IPS-18c (cell line): Measurements from ENCODE around the gene SDC1.
"Not testable (repeated sequence)": the region's sequence is repeated elsewhere in the genome, so short reads cannot be mapped to it uniquely, and the experiment has no call there.

Experiments
- H3K4me3 ChIP-seq: 2 replicates; pipeline ENCODE4 v1.7.0; 2013; ENCODE audit warnings: low read depth, mild to moderate bottlenecking, low read length, moderate library complexity; ENCODE audit not compliant: insufficient read depth
- H3K9me3 ChIP-seq: one replicate; pipeline ENCODE4 v1.6.1; 2013; ENCODE audit warnings: mild to moderate bottlenecking, low read length, moderate library complexity; ENCODE audit not compliant: control insufficient read depth, insufficient read depth

The SDC1 gene

GRCh38 chr2:20224716-20225293 lies at the start of gene SDC1:
SDC1 (minus strand) TSS chr2:20225130; CDS start chr2:20224867, 263 bp downstream.
- Histone ChIP-seq H3K9me3 (no peaks in the 10 kb centered on the region), H3K4me3 (peak within 1 kb of the TSS; percentile 79)

- Histone ChIP-seq H3K9me3 (no peaks in the 10 kb centered on the region), H3K4me3 (no peak overlapping the region)
These were observed 48.1 kb upstream of the SDC1 start for GRCh38 chr2:20273042-20273441.

- not testable (repeated sequence) for H3K4me3 ChIP-seq
These were observed 43.4 kb upstream of the SDC1 start for GRCh38 chr2:20268317-20268716.

GRCh38 chr2:20267529-20267928 lies 42.6 kb upstream of the SDC1 start:
- Histone ChIP-seq H3K9me3 (no peaks in the 10 kb centered on the region), H3K4me3 (no peak overlapping the region)

More at GRCh38 chr2:20268317-20268716, 43.4 kb upstream of the SDC1 start:
- H3K9me3 ChIP-seq: not testable (repeated sequence)

GRCh38 chr2:20264629-20265028 lies 39.7 kb upstream of the SDC1 start:
- no peak overlapping the region for H3K4me3 ChIP-seq
- no peaks in the 10 kb centered on the region for H3K9me3 ChIP-seq

- no peaks in the 10 kb centered on the region for H3K9me3 ChIP-seq
- H3K4me3 ChIP-seq: no peak overlapping the region
These were observed 32.5 kb upstream of the SDC1 start for GRCh38 chr2:20257411-20257810.

- H3K9me3 ChIP-seq: no peaks in the 10 kb centered on the region
- no peak overlapping the region for H3K4me3 ChIP-seq
These were observed 29.8 kb upstream of the SDC1 start for GRCh38 chr2:20254731-20255130.

GRCh38 chr2:20250436-20250835 lies 25.5 kb upstream of the SDC1 start:
- no peaks in the 10 kb centered on the region for H3K9me3 ChIP-seq
- H3K4me3 ChIP-seq: no peak overlapping the region

- Histone ChIP-seq H3K4me3 (no peak overlapping the region), H3K9me3 (no peaks in the 10 kb centered on the region)
These were observed 24.2 kb upstream of the SDC1 start for GRCh38 chr2:20249170-20249569.

- no peak overlapping the region for H3K4me3 ChIP-seq
- H3K9me3 ChIP-seq: no peaks in the 10 kb centered on the region
These were observed 22.2 kb upstream of the SDC1 start for GRCh38 chr2:20247084-20247483.

- not testable (repeated sequence) for H3K4me3 ChIP-seq, H3K9me3 ChIP-seq
These were observed 18.7 kb upstream of the SDC1 start for GRCh38 chr2:20243637-20244036.

- no peak overlapping the region for H3K4me3 ChIP-seq
- H3K9me3 ChIP-seq: no peaks in the 10 kb centered on the region
These were observed 17.9 kb upstream of the SDC1 start for GRCh38 chr2:20242727-20243377.

GRCh38 chr2:20241973-20242726 lies 17.2 kb upstream of the SDC1 start:
- H3K9me3 ChIP-seq: no peaks in the 10 kb centered on the region
- H3K4me3 ChIP-seq: no peak overlapping the region

GRCh38 chr2:20240291-20240690 lies 15.4 kb upstream of the SDC1 start:
- H3K4me3 ChIP-seq, H3K9me3 ChIP-seq: not testable (repeated sequence)

- H3K4me3 ChIP-seq: no peak overlapping the region
- H3K9me3 ChIP-seq: no peaks in the 10 kb centered on the region
These were observed 11.6 kb upstream of the SDC1 start for GRCh38 chr2:20236496-20236895.

- no peaks in the 10 kb centered on the region for H3K9me3 ChIP-seq
- H3K4me3 ChIP-seq: no peak overlapping the region
These were observed 10.8 kb upstream of the SDC1 start for GRCh38 chr2:20235655-20236305.

GRCh38 chr2:20234597-20234996 lies 9.7 kb upstream of the SDC1 start:
- H3K9me3 ChIP-seq, H3K4me3 ChIP-seq: not testable (repeated sequence)

- Histone ChIP-seq H3K4me3 (no peak overlapping the region), H3K9me3 (no peaks in the 10 kb centered on the region)
These were observed 7.9 kb upstream of the SDC1 start for GRCh38 chr2:20232837-20233207.
